ENCODE data around the gene PI4KB.

DNA sequence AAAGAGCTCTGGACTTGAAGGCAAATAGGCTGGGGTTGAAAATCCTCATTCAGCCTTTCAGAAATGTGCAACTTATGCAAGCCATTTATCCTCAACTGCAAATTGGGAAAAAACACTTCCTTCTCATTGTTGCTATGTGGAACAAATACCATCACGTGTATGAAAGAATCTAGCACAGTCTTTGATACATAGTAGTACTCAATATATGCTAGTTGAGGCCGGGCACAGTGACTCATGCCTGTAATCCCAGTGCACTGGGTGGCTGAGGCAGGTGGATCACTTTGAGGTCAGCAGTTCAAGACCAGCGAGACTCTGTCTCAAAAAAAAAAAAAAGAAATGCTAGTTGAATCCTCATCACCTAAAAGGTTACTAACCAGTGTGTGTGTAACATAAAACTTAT is 8.2 kb downstream of the PI4KB start:
- TF ChIP-seq, protein P1, sequence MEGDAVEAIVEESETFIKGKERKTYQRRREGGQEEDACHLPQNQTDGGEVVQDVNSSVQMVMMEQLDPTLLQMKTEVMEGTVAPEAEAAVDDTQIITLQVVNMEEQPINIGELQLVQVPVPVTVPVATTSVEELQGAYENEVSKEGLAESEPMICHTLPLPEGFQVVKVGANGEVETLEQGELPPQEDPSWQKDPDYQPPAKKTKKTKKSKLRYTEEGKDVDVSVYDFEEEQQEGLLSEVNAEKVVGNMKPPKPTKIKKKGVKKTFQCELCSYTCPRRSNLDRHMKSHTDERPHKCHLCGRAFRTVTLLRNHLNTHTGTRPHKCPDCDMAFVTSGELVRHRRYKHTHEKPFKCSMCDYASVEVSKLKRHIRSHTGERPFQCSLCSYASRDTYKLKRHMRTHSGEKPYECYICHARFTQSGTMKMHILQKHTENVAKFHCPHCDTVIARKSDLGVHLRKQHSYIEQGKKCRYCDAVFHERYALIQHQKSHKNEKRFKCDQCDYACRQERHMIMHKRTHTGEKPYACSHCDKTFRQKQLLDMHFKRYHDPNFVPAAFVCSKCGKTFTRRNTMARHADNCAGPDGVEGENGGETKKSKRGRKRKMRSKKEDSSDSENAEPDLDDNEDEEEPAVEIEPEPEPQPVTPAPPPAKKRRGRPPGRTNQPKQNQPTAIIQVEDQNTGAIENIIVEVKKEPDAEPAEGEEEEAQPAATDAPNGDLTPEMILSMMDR (IDR thresholded peaks at IDR 0.05): no peak
- no peak for TF ChIP-seq POLR2AphosphoS5 (IDR thresholded peaks at IDR 0.05)

All from breast epithelium (tissue), 3 donors.